ENCODE results near the gene RASGRP3.

Gene RASGRP3

GRCh38 chr2:33577084-33577483 is 100.6 kb downstream of the RASGRP3 start:
- no peak overlapping the region for H3K4me3 ChIP-seq (ENCODE audit: low read depth, low read length)
- TF ChIP-seq CTCF (IDR thresholded peaks at IDR 0.05; ENCODE audit: borderline replicate concordance, insufficient read depth, low read depth, low read length), result no peak

GRCh38 chr2:33577668-33578067 is 101.2 kb downstream of the RASGRP3 start:
- H3K4me3 ChIP-seq (ENCODE audit: low read depth, low read length), result no peak overlapping the region
- TF ChIP-seq CTCF (IDR thresholded peaks at IDR 0.05; ENCODE audit: borderline replicate concordance, insufficient read depth, low read depth, low read length), result no peak

- no peak overlapping the region for H3K4me3 ChIP-seq (ENCODE audit: low read depth, low read length)
- no peak for TF ChIP-seq CTCF (IDR thresholded peaks at IDR 0.05; ENCODE audit: borderline replicate concordance, insufficient read depth, low read depth, low read length)
Observed at GRCh38 chr2:33579227-33579626, 102.8 kb downstream of the RASGRP3 start.

- no peak overlapping the region for H3K4me3 ChIP-seq (ENCODE audit: low read depth, low read length)
Observed at GRCh38 chr2:33581872-33582271, 105.4 kb downstream of the RASGRP3 start.

GRCh38 chr2:33583194-33583938 is 106.9 kb downstream of the RASGRP3 start:
- TF ChIP-seq CTCF (IDR thresholded peaks at IDR 0.05; ENCODE audit: borderline replicate concordance, insufficient read depth, low read depth, low read length), result peak; percentile 69; the same call in 1 of the 2 replicates
- no peak overlapping the region for H3K4me3 ChIP-seq (ENCODE audit: low read depth, low read length)

More at GRCh38 chr2:33581872-33582271, 105.4 kb downstream of the RASGRP3 start:
- no peak for TF ChIP-seq CTCF (IDR thresholded peaks at IDR 0.05; ENCODE audit: borderline replicate concordance, insufficient read depth, low read depth, low read length)

- no peak for TF ChIP-seq CTCF (IDR thresholded peaks at IDR 0.05; ENCODE audit: borderline replicate concordance, insufficient read depth, low read depth, low read length)
- no peak overlapping the region for H3K4me3 ChIP-seq (ENCODE audit: low read depth, low read length)
Observed at GRCh38 chr2:33586766-33587165, 110.3 kb downstream of the RASGRP3 start.

- H3K4me3 ChIP-seq (ENCODE audit: low read depth, low read length), result no peak overlapping the region
- no peak for TF ChIP-seq CTCF (IDR thresholded peaks at IDR 0.05; ENCODE audit: borderline replicate concordance, insufficient read depth, low read depth, low read length)
Observed at GRCh38 chr2:33588232-33588631, 111.8 kb downstream of the RASGRP3 start.

All from GM12875 (cell line).